ENCODE results near the gene EPN2.

DNA sequence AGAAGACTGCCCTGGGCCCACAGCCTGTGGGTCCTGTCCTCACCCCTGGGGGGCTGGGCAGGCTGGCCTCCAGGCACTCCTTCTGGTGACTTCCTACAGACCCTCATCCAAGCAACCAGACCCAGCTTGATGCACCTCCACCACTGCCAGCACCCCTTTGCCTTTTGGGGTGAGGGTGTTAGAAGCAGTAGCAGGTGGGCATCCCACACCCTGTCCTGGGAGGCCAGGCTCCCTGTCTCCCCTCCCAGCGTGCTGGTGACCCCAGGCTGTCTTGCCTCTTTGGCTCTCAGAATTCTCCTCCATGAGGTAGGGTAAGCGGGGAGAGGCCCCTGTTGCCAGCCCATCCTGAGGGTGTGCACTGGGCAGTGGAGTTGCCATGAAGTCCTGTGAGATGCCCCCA, 92.0 kb downstream of the EPN2 start:
- TF ChIP-seq, protein P1, sequence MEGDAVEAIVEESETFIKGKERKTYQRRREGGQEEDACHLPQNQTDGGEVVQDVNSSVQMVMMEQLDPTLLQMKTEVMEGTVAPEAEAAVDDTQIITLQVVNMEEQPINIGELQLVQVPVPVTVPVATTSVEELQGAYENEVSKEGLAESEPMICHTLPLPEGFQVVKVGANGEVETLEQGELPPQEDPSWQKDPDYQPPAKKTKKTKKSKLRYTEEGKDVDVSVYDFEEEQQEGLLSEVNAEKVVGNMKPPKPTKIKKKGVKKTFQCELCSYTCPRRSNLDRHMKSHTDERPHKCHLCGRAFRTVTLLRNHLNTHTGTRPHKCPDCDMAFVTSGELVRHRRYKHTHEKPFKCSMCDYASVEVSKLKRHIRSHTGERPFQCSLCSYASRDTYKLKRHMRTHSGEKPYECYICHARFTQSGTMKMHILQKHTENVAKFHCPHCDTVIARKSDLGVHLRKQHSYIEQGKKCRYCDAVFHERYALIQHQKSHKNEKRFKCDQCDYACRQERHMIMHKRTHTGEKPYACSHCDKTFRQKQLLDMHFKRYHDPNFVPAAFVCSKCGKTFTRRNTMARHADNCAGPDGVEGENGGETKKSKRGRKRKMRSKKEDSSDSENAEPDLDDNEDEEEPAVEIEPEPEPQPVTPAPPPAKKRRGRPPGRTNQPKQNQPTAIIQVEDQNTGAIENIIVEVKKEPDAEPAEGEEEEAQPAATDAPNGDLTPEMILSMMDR (conservative IDR thresholded peaks at IDR 0.05; ENCODE audit: low read depth in 2 of 2), result no peak
- TF ChIP-seq EZH2 (IDR thresholded peaks at IDR 0.05; ENCODE audit: low read depth, unreplicated experiment), result no peak
